HG03342 (cell line): Measurements from ENCODE around the gene ALDH4A1.

Source experiments
- ATAC-seq: cut with Tn5 transposase; IDR thresholded peaks from one replicate; pipeline ENCODE4 v1.9.1; 2021; ENCODE audit warnings: mild to moderate bottlenecking, moderate library complexity; ENCODE audit not compliant: unreplicated experiment

ALDH4A1 gene

DNA sequence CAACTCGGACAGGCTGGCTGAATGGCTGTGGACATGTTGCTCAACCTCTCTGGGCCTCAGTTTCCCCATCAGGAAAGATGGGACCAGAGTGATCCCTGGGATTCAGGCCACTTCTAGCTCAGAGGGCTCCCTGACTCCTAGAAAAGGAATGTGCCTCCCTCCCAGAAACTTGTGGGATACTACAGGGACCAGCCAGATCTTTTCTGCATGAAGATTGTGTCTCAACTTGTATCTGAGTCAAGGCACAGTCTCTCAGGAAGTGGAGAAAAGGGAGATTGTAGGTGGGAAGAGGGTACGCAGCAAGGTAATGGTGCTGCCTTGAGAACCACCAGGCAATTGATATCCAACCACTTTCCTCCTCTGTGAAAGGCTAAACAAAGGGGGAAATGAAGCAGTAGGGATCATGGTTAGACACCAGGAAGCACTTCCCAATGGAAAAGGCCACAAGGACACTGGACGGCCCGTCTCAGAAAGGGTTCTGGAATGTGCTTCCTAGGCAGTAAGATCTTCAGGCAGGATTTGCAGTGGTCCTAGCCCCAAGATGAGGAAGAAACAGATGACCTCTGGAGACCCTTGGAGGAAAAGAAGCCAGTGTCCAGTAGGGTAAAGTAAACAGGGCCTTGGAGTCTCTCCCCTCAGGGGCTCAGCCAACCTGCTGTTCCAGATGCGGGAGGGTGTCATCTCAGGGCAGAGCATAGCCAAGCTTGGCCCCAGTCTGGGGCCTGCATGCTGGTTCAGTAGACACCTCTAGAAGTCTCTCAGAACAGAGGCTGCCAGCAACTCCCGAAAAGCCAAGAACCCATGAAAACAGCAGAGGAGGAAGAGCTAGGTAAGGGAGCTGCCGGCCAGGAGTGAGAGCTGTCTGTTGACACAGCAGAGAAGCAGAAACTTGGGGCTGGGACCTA lies 37.3 kb upstream of the ALDH4A1 start:
- no peak for ATAC-seq

DNA sequence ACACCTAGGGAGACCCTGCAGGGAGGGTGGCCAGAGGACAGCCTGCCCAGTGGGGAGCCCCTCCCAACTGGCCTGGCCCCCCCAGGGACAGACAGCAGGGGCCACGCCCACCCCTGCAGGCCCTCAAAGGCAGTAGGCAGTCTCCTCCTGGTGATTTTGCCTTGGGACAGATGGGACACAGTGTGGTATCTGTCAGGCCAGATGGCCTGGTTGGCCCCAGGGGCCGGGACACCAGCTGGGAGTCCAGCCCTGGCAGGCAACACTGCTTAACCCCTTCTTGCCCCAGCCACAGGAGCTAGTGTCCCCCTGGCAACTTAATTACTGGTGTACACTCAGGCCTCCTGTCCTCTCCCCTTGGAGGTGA lies 36.3 kb upstream of the ALDH4A1 start:
- ATAC-seq = no peak

DNA sequence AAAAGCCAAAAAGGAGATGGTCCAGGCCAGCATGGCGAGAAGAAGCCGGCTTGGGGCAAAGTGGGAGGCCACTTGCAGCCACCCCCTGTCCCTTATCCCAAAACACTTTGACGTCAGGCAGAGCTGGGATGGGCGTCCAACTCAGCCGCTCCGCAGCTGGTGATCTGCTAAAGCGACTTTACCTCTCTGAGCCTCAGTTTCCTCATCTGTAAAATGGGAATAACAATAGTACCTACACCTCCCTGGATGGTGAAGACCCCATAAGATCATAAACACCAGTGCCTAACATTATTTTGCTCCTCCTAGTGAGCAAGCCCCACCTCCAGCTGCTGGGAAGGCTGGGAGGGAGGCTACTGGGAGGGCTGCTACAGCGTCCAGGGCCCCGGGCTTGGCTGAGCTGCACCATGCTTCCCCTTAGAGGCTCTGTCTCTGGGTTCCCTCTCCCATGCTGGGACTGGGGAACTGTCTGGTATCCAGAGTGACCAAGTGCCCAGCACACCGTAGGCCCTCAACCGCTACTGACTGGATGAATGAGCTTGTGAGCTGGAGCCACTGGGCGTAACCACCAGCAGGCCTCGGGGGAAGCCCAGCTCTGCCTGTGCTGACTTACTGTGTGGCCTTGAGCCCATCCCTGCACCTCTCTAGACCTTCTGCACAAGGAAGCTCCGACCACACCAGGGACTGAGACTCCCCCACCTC lies 35.8 kb upstream of the ALDH4A1 start:
- no peak for ATAC-seq

DNA sequence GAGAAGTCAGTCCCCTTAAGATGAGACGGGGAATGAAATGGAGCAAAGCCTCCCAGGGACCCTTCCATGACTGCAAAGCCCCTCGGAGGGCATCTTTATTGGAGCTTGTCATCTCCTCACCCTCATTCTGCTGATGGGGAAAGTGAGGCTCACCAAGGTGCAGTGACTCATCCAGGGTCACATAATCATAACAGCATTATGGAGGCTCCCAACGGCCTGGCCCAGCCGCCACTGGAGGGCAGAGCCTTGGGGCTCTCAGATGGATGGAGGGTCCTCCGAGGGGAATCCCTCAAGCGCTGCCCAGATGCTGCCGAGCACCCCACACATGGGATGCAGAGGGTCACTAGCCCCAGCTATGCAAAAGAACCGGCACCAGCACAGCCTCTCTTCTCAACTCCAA lies 35.2 kb upstream of the ALDH4A1 start:
- no peak for ATAC-seq

DNA sequence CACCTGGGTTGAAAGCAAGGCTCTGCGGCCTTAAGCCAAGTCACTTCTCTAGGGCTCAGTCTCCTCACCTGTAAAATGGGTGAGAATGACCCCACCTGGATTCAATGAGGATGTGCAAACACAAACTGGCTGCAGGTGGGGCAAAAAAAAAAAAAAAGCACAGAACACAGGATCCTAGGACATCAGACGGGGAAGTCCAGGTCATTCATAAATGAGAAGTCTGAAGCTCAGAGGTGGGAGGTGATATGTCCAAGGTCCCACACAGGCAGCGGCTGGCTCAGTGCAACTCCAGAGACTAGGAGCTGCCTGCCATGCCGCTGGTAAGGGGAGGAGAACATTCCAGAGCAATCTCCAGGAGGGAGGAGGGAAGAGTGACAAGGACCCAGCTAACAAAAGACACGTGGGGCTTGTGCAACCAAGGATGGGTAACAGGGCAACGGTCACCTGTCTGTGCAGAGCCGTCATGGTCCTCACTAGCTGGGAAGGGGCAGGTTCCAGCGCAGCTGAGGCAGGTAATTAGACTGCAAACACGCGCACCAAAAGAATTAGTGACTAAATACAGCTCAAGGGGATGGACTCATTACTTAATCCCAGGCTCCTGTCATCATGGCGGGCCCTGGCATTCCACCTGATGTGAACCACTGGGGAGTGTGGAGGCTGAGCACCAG lies 34.6 kb upstream of the ALDH4A1 start:
- no peak for ATAC-seq

DNA sequence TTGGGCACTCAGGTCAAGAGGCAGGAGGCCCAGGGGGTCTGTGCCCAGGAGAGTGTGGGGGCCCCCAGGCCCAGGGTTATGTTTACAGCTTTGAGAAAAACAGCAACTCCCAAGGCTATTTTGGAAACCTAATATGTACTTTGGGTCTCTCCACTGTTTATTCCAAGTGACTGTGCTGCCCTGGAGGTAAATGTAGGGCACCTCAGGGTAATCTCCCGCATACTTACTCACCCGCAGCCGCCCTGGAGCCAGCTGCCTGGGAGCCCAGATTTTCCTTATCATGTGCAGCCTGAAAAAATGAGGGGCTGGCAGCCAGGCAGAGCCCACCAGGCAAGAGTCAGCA lies 34.1 kb upstream of the ALDH4A1 start:
- no peak for ATAC-seq

DNA sequence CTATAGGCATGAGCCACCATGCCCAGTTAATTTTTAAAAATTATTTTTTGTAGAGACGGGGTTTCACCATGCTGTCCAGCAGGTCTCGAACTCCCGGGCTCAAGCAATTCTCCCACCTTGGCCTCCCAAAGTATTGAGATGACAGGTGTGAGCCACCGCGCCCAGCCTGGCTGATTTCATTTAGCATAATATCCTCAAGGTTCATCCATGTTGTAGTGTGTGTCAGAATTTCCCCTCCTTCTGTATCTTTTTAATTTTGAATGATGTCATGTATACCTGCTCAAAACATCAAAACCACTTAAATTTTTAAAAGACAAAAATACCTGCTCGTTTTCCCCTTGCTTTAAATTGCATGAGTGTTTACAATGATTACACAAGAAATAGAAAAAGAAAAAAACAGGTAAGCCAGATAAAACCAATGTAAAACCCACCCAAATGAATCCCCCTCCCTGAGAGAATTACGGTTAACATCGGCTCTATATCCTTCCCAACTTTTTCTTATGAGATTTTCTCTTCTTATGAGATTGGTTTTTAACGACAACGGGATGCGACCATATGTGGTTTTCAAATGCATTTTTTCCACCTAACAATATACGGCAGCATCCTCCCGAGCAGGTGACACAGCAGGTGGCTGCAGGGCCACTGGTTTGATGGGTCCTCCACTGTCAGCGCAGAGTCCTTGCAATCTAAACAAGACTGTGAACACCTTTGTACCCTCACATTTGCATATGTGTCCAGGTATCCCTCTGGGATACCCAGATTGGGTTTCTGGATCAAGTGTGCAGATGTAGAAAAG lies 32.0 kb upstream of the ALDH4A1 start:
- ATAC-seq = no peak

DNA sequence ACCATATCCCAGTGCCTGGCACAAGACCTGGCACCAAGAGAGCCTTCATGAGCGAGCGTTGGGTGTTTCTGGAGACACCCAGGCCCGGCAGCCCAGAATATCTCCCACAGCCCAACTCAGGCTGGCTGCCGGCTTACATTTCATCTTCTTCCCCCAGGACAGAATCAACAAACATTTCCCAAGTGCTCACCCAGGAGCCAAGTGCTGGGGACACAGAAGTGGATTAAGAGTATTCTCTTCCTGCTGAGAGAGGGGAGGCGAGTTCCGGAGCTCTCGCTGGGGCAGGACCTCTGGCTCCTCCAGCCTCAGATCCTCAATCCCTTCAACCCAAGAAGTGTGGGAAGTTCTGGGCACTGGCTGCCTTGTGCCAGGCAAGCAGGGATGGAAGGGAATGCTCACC lies 30.5 kb upstream of the ALDH4A1 start:
- ATAC-seq = no peak

DNA sequence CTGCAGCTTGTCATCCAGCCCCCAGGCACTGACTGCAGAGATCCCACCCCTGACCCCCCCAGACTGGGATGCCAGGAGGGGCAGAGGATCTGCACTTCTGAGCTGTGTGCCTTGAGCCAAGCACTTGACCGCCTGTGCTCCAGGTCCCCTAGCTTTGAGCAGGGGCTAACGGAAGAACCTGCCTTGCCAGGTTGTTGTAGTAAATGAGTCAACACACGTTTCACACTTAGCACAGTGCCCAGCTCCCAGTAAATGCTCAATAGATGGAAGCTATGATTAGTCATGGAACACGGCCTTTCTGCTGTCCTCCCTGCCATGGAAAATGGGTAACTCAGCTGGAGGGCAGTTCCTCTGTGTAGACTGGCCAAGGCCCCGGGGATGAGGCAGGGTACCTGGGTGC lies 30.0 kb upstream of the ALDH4A1 start:
- no peak for ATAC-seq

DNA sequence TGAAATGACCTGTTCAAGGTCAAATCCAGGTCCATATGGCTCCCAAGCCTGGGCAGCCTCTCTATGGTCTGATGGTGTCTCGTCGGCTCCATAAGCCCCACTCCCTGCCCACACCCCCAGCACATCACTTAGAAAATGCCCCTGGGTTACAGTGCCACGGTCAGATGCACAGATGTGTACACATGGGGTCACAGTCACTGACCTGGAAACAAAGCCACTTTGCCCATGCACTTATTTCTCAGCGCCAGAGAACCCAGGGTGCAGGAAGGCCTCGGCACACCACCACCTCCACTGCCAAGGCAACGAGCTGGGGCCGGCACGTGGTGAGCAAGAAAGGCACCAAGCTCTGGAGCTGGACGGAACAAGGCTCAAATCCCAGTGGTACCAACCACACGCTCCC lies 29.4 kb upstream of the ALDH4A1 start:
- no peak for ATAC-seq

DNA sequence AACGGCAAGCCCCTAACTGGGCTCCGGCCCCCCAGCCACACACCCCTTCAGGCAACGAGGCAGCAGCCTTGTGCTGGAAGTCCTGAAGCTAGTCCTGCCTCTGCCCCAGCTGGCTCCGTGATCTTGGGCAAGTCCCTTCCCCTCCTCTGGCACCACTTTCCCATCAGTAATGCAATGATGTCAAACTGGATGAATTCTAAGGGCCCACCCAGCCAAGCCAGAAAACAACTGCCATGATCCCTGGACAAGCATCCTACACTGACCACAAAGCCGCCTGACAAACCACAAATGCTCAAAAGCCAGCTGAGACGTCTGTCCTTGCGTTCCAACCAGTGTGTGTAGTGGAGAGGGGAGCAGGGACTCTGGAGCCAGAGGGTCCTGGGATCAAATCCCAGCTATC lies 27.3 kb upstream of the ALDH4A1 start:
- ATAC-seq = no peak

DNA sequence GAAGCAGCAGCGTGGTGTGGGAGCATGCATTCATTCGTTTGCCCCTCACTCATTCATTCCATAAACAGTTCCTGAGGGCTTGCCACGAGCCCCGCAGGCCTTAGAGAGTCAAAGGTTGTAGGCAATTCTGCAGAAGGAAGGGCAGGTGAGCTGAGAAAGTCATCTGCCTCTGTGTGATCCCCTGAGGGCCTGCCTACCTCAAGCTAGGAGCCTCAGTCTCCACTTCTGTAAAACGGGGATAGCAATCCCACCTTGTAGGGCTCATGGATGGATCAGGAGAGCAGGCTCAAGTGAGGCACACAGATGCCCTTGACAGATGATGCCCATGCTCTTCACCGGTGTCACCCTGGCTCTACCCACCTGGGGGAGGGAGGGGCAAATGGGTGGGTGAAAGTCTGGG lies 26.6 kb upstream of the ALDH4A1 start:
- ATAC-seq = no peak

DNA sequence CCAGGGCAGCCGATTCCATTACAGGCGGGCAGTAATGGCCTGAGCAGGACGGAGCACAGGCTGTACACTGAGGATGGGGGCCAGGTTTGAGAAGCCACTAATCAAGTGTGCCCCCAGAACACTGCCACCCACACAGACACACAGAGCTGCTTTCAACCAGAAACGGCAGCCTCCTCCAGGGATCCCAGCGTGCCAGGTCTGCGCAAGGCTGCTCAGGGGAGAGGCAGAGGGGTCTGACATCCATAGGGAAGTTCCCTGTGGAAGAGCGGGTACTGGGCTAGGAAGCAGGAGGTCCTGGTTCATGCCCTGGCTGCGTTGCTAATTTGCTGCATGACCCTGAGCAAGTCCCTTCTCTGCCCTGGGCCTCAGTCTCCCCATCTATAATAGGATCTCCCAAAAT lies 26.1 kb upstream of the ALDH4A1 start:
- no peak for ATAC-seq

DNA sequence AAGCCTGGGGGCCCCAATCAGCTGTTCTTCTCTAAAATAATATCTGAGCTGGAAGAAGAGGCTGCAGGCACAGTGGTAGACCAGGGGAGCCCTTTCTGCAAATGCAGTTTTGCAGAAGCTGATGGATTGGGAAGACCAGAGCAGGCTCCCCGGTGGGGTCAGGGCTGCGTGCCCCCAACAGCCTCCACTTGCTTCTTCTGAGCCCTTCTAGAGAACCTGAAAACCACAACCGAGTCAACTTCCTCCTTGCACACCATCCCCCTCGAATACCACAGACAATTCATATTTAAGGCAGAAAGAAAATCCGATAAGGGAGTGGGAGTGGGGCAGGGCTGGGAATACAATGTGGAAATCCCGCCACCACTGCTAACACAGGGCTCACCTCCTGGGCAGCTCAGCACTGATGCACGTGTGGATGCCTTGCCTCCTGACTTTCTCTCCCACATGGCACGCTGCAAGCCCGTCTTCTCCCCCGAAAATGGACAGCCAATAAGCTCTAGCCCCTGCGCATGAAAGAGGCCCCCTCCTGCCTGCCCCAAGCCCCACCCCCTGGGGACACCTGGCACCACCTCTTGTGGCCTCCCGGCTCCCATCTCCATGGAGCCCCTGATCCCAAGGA lies 25.4 kb upstream of the ALDH4A1 start:
- peak; percentile 31 for ATAC-seq

DNA sequence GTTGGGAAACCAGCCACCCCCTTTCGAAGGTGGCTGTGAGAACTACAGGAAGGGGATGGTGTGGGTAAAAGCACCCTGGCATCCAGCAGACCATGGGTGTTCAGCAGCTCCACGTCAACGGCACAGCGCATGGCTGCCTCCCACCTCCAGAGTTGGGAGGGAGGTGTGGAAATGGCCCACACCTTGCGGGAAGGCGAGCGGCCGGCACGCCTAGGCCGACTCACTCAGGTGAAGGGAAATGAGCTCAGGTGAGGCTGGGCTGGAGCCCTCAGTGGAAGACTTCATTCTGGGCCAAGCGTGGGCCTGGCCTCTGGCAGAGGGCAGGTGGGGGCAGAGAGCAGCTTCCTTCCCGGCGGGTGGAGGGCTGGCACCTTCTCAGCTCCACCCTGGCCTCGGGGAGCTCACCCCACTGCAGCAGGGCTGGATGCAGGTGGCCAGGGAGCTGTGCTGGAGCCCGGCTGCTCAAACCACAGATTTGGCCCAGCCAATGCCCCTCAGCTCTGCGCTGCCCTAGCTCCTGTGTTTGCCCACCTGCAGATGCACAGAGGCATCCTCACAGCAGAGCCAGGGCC lies 24.8 kb upstream of the ALDH4A1 start:
- peak; percentile 11 for ATAC-seq

DNA sequence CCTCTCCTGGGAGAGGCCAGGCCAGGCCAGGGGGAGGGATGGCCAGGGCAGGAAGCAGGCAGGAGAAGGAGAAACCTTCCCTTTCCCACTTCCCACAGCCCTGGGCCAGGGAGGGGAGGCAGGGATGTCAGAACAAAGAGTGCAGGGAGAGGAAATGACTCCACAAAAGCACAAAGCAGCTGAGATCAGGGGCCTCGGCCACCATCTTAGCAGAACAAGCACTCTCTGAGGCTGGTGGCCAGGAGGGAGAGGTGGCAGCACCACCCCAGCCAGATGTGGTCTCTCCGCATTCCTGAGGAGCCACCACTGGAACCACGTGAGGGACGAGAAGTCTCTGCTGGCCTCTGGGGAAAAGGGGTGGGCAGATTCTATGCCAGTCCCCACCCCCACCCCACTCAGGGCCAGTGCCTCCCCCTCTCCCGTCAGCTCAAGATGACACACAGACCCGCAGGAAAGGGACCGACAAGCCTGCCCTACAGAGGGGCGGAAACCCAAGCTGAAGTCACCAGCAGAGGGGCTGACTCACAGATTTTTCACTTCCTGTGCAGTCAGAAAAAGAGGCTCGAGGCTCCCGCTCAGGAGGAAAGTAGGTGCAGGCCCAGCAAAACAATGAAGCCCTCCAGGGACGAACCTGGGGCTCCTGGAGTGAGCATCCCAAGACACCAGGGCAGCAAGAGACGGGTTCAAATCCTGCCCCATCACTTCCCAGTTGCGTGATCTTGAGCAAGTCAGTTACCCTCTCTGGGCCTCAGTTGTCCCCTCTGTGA lies 24.1 kb upstream of the ALDH4A1 start:
- peak; percentile 66 for ATAC-seq

DNA sequence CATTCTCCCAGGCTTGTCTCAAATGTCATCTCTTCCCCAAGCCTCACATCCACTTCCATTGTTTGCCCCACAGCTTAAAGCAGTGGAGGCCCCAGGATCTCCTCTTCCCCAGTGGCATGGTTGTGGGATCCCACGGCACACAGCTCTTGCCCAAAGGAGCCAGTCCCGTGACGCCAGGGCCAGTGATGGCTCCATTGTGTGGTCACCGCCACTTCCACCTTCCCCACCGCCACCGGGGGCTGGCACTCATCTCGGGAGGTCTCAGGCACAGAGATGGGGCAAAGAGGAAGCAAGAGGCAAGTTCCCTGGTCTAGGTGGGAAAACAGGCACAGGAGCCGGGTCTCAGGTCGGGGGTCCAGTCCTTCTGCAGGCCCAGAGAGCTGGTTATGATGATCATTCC lies 22.9 kb upstream of the ALDH4A1 start:
- ATAC-seq = no peak

DNA sequence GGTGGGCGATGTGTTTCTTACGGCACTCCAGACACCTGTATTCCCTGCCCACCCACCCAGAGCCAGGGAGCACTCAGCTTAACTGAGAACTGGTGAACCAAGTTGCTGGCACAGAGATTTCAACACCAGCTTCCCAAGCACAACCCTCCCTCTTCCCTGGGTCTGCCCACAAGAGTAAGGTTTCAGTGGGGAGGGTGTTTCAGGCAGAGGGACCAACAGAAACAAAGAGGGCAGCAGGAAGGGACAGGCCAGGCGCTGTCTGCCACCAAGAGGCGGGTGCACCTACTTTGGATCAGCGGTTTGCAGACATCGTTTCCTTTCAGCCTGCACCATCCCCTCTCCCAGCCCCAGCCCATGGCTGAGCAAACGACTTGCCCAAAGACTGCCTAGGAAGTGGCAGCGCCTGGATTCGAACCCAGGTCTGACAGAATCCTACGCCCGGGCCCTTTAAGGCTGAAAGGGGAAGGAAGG lies 21.9 kb upstream of the ALDH4A1 start:
- ATAC-seq = no peak

DNA sequence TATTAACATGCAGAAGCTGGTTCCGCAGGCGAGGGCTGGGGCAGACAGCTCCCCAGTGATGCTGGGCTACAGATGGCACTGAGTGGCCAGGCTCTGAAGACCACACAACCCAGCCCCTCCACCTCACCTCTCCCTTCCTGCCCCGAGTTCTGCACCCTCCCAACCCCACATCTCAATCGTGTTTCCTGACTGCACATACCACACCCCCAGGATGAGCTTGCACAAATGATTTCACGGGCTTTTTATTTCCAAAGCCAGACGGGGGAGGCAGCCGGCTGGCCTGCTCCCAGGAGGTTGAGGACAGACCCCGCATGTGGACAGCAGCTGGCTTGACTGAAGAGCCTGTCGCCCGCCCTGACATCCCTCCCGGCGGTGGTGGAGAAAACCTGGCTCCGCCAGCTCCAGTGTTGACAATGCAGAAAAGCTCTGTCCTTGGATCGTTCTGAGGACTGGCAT lies 21.4 kb upstream of the ALDH4A1 start:
- ATAC-seq = no peak
